Kidney epithelial cell (primary cell): ENCODE measurements around the gene CASTOR1. TPM values are rescaled to one million over a fixed set of nuclear protein-coding genes. Genes with fewer than 3 reads are reported as not detected.
A peak's percentile ranks its signal among the peaks of the same experiment; 100 is the strongest.

ENCODE experiments used
- DNase-seq: peaks from one replicate; pipeline ENCODE4 v3.0.0-alpha.2; 2010; ENCODE audit warnings: low read depth
- H3K27me3 ChIP-seq: 2 replicates; pipeline ENCODE4 v1.6.0; 2011; ENCODE audit warnings: low read length; ENCODE audit not compliant: control insufficient read depth, insufficient read depth
- H3K36me3 ChIP-seq: 2 replicates; pipeline ENCODE4 v1.5.1; 2011; ENCODE audit warnings: low read length; ENCODE audit not compliant: control insufficient read depth, insufficient read depth
- H3K4me3 ChIP-seq: 2 replicates; pipeline ENCODE4 v1.5.1; 2011; ENCODE audit warnings: low read depth, mild to moderate bottlenecking, control low read depth, low read length
- CTCF ChIP-seq: IDR thresholded peaks from 2 replicates; pipeline ENCODE4 v1.5.1; 2011; ENCODE audit warnings: mild to moderate bottlenecking, moderate library complexity, low read length, control low read depth, inconsistent platforms; ENCODE audit not compliant: insufficient read depth, poor library complexity, severe bottlenecking
- total RNA-seq: library from RNA; depleted of rRNA; stranded (reverse); fragments of >200 nt; gene quantifications from 2 replicates; pipeline ENCODE4 v1.2.3, GENCODE V29; 2015

The CASTOR1 gene
- total RNA-seq, 1 donor from 2014 or later = 10.5 TPM

GRCh38 chr22:30293026-30293425 lies 3.7 kb upstream of the CASTOR1 start:
- no peak for DNase-seq
- Histone ChIP-seq H3K27me3 (no peaks in the 10 kb centered on the region), H3K36me3 (no peaks in the 10 kb centered on the region), H3K4me3 (no peak overlapping the region)
- no peak for TF ChIP-seq CTCF

DNA sequence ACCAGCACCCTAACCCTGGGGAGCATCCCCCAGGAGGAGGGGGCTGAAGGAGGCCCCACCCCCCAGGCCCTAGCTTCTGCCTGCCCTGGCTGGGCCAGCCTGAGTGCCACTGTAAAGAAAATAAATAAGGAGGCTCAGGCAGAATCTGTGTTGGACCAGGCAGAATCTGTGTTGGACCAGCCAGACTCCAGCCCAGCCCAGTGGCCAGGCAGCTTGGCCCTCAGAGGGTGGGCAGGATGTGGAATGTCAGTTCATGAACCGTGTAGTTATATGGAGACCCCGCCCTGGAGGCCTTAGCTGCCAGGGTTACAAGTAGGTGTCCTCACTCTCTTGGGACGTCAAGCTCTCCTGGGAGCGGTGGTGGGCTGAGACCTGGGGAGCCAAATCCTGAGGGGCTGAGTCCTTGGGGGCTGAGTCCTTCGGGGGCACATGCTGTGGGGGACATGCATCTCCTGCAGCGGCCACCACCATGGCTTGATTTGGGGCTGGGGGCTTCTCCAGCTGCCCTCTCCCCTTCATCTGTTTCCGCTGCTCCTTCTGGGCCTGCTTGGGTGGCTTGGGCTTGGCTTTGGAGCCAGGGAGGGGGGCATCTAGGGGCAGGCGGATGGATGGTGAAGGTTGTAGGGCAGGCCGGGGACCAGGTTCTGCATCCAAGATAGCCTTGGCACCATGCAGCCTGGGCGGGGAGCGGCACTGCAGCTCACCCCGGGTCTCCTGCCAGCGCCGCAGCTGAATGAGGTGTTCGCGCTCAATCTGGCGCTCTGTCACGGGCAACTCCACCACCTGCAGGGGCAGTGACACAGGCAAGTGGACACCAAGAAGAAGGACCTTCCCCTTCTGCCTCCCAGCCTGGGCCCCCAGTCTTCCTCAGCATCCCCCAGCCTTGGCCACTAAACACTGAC lies 3.0 kb upstream of the CASTOR1 start:
- H3K4me3 ChIP-seq = no peak overlapping the region
- H3K27me3 ChIP-seq = no peaks in the 10 kb centered on the region
- no peak for DNase-seq
- no peaks in the 10 kb centered on the region for H3K36me3 ChIP-seq
- TF ChIP-seq CTCF = no peak

- no peak for DNase-seq
- no peak overlapping the region for H3K4me3 ChIP-seq
- H3K36me3 ChIP-seq = no peaks in the 10 kb centered on the region
- no peak for TF ChIP-seq CTCF
- H3K27me3 ChIP-seq = no peaks in the 10 kb centered on the region
Observed at GRCh38 chr22:30291058-30291892, 2.0 kb upstream of the CASTOR1 start.

GRCh38 chr22:30290342-30291057 lies 1.2 kb upstream of the CASTOR1 start:
- Histone ChIP-seq H3K4me3 (no peak overlapping the region), H3K27me3 (no peaks in the 10 kb centered on the region), H3K36me3 (no peaks in the 10 kb centered on the region)
- no peak for DNase-seq
- no peak for TF ChIP-seq CTCF

DNA sequence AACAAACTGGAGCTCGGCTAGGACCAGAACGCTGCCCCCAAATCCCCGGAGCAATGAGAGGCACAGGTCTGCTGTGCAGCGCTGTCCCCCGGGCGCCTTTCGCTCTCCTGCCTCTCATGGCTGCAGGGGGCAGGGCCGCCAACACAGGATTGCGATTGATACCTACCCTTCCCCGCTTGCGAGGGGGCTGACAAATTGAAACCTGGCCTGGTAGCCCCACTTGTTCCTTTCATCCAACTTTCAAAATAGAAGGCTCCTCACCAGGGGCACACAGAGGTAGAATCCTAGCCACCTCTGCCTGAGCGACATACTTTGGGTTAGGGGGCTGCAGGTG lies 642 bp upstream of the CASTOR1 start:
- H3K27me3 ChIP-seq = no peaks in the 10 kb centered on the region
- H3K36me3 ChIP-seq = no peaks in the 10 kb centered on the region
- DNase-seq = no peak
- TF ChIP-seq CTCF = no peak
- peak overlapping the region; percentile 22 for H3K4me3 ChIP-seq
